ENCODE results near the gene ZNF277. TPM values are rescaled to one million over a fixed set of nuclear protein-coding genes. Genes with fewer than 3 reads are reported as not detected.

ZNF277 gene
- total and polyA plus RNA-seq, 2 donors (not counting 3 experiments of a cell fraction or from before 2014, with no cell fraction given): 7.8 to 22.6 TPM

GRCh38 chr7:112362731-112363131, 156.2 kb downstream of the ZNF277 start:
- DNase-seq (ENCODE audit: low read depth, low spot score) (no peak), FAIRE-seq (no peak)
- Histone ChIP-seq H3K36me3 (ENCODE audit: control insufficient read depth in 2 of 2, extremely low read depth in 1 of 2, insufficient read depth in 2 of 2, low read length in 2 of 2) (no peaks in the 10 kb centered on the region), H3K4me3 (replicated peaks in 1 of 3; ENCODE audit: insufficient read depth in 1 of 3, low read depth in 1 of 3, low read length in 3 of 3) (no peak overlapping the region), H3K9ac (replicated peaks; ENCODE audit: extremely low read depth, insufficient read depth, low read length) (no peak overlapping the region), H3K4me2 (ENCODE audit: insufficient read depth, low read length) (no peak overlapping the region), H3K79me2 (ENCODE audit: control insufficient read depth, insufficient read depth, low read length) (no peaks in the 10 kb centered on the region), H3K27me3 (ENCODE audit: control insufficient read depth in 2 of 2, insufficient read depth in 2 of 2, low read length in 2 of 2) (peaks cover 1 to 2% of the 10 kb centered on the region in 2 experiments), H3K27ac (ENCODE audit: insufficient read depth, low read depth, low read length) (no peak overlapping the region), H2AFZ (ENCODE audit: low read depth, low read length) (no peak overlapping the region), H3K4me1 (ENCODE audit: control insufficient read depth, extremely low read depth, insufficient read depth, low read length) (no peaks in the 10 kb centered on the region), H4K20me1 (replicated peaks; ENCODE audit: control insufficient read depth, extremely low read depth, insufficient read depth, low read length) (no peaks in the 10 kb centered on the region), H3K9me1 (replicated peaks; ENCODE audit: control insufficient read depth, extremely low read depth, insufficient read depth, low read length) (no peaks in the 10 kb centered on the region), H3K9me3 (replicated peaks; ENCODE audit: control insufficient read depth, insufficient read depth, low read length) (no peaks in the 10 kb centered on the region)
- intact Hi-C loops (cut with micrococcal nuclease) (no loop called here), dilution Hi-C loops (cut with MboI; ENCODE audit: extremely low pct_ligation_motif_present, low sequenced_read_pairs) (no loop called here)
- ChIA-PET POLR2A (no interaction called here), CTCF (no interaction called here)
- no TSS peak for BruUV-seq (replicated peaks)
- TF ChIP-seq GATA2 (IDR thresholded peaks at IDR 0.05; ENCODE audit: insufficient read depth, insufficient read length, low read depth, low read length) (no peak), JUN (IDR thresholded peaks at IDR 0.05; ENCODE audit: borderline replicate concordance, insufficient read depth, insufficient read length, low read depth) (no peak), EZH2 (IDR thresholded peaks at IDR 0.05; ENCODE audit: borderline replicate concordance, low read depth, low read length, severe bottlenecking) (no peak), POLR2A (IDR thresholded peaks at IDR 0.05; ENCODE audit: low read depth, low read length) (no peak), FOS (IDR thresholded peaks at IDR 0.05; ENCODE audit: borderline replicate concordance, insufficient read depth, low read length) (no peak)

- Histone ChIP-seq H3K27ac (ENCODE audit: insufficient read depth, low read depth, low read length) (no peak overlapping the region), H3K9me1 (replicated peaks; ENCODE audit: control insufficient read depth, extremely low read depth, insufficient read depth, low read length) (no peaks in the 10 kb centered on the region), H3K4me3 (replicated peaks in 1 of 3; ENCODE audit: insufficient read depth in 1 of 3, low read depth in 1 of 3, low read length in 3 of 3) (no peak overlapping the region), H3K4me2 (ENCODE audit: insufficient read depth, low read length) (no peak overlapping the region), H3K36me3 (ENCODE audit: control insufficient read depth in 2 of 2, extremely low read depth in 1 of 2, insufficient read depth in 2 of 2, low read length in 2 of 2) (no peaks in the 10 kb centered on the region), H2AFZ (ENCODE audit: low read depth, low read length) (no peak overlapping the region), H4K20me1 (replicated peaks; ENCODE audit: control insufficient read depth, extremely low read depth, insufficient read depth, low read length) (no peaks in the 10 kb centered on the region), H3K79me2 (ENCODE audit: control insufficient read depth, insufficient read depth, low read length) (no peaks in the 10 kb centered on the region), H3K4me1 (ENCODE audit: control insufficient read depth, extremely low read depth, insufficient read depth, low read length) (no peaks in the 10 kb centered on the region), H3K9me3 (replicated peaks; ENCODE audit: control insufficient read depth, insufficient read depth, low read length) (no peaks in the 10 kb centered on the region), H3K27me3 (ENCODE audit: control insufficient read depth in 2 of 2, insufficient read depth in 2 of 2, low read length in 2 of 2) (peaks cover 1 to 2% of the 10 kb centered on the region in 2 experiments), H3K9ac (replicated peaks; ENCODE audit: extremely low read depth, insufficient read depth, low read length) (no peak overlapping the region)
- ChIA-PET POLR2A (no interaction called here), CTCF (no interaction called here)
- intact Hi-C loops (cut with micrococcal nuclease) (no loop called here), dilution Hi-C loops (cut with MboI; ENCODE audit: extremely low pct_ligation_motif_present, low sequenced_read_pairs) (no loop called here)
- BruUV-seq (replicated peaks): no TSS peak
- TF ChIP-seq CTCF (IDR thresholded peaks at IDR 0.05; ENCODE audit: extremely low read depth in 1 of 2, insufficient read depth in 1 of 2, low read depth in 1 of 2, low read length in 2 of 2) (no peak), FOS (IDR thresholded peaks at IDR 0.05; ENCODE audit: borderline replicate concordance, insufficient read depth, low read length) (no peak), JUN (IDR thresholded peaks at IDR 0.05; ENCODE audit: borderline replicate concordance, insufficient read depth, insufficient read length, low read depth) (no peak), EZH2 (IDR thresholded peaks at IDR 0.05; ENCODE audit: borderline replicate concordance, low read depth, low read length, severe bottlenecking) (no peak), POLR2AphosphoS5 (IDR thresholded peaks at IDR 0.05; ENCODE audit: insufficient read depth, low read depth, low read length) (no peak), GATA2 (IDR thresholded peaks at IDR 0.05; ENCODE audit: insufficient read depth, insufficient read length, low read depth, low read length) (no peak), MAX (IDR thresholded peaks at IDR 0.05; ENCODE audit: insufficient read depth, insufficient read length) (no peak), MYC (IDR thresholded peaks at IDR 0.05; ENCODE audit: low read depth, low read length) (no peak), POLR2A (IDR thresholded peaks at IDR 0.05; ENCODE audit: low read depth, low read length) (no peak)
- FAIRE-seq (no peak), DNase-seq (ENCODE audit: low read depth, low spot score) (no peak)
These were observed 157.9 kb downstream of the ZNF277 start for GRCh38 chr7:112364388-112364787.

Measured in endothelial cell of umbilical vein (primary cell).